ENCODE data around the gene MAG. TPM values are rescaled to one million over a fixed set of nuclear protein-coding genes. Genes with fewer than 3 reads are reported as not detected.

Gene MAG
- total RNA-seq, 6 experiments from 2014 or later, result not detected

DNA sequence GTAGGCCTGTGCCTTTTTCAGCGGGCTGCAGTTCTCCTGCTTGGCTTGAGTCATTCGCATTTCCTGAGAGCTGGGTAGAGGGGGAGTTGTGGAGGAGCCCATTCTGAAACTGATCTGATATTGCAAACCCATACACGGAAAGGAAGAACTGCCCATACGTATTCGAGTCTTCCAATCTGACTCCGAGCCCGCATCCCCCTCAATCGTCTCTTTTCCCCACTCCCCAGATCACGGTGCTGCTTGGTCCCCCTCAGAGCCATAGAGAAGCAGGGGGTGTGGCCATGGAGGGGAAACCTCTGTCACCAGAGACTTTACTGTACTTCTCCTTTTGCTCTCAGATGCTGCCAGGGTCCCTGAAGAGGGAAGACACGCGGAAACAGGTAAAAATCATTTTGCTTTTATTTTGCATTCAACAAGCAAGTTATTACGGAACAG, 36.9 kb downstream of the MAG start, which contains the start of gene CD22:
Gene CD22 (plus strand): TSS at position 337 of the 435 bp plus-strand sequence. CDS start 2,854 bp downstream, outside the sequence.
- H3K27ac Mint-ChIP-seq, result no peak within 1 kb of the TSS
- H3K36me3 Mint-ChIP-seq (ENCODE audit: low read depth), result no peaks in the 10 kb centered on the region
- no peaks in the 10 kb centered on the region for H3K4me1 Mint-ChIP-seq (ENCODE audit: low read depth)
- peaks cover 56% of the 10 kb centered on the region for H3K27me3 Mint-ChIP-seq (ENCODE audit: insufficient read depth)
- no peak within 1 kb of the TSS for H3K4me3 Mint-ChIP-seq
- TF ChIP-seq, protein P1, sequence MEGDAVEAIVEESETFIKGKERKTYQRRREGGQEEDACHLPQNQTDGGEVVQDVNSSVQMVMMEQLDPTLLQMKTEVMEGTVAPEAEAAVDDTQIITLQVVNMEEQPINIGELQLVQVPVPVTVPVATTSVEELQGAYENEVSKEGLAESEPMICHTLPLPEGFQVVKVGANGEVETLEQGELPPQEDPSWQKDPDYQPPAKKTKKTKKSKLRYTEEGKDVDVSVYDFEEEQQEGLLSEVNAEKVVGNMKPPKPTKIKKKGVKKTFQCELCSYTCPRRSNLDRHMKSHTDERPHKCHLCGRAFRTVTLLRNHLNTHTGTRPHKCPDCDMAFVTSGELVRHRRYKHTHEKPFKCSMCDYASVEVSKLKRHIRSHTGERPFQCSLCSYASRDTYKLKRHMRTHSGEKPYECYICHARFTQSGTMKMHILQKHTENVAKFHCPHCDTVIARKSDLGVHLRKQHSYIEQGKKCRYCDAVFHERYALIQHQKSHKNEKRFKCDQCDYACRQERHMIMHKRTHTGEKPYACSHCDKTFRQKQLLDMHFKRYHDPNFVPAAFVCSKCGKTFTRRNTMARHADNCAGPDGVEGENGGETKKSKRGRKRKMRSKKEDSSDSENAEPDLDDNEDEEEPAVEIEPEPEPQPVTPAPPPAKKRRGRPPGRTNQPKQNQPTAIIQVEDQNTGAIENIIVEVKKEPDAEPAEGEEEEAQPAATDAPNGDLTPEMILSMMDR (IDR thresholded peaks at IDR 0.05), result no peak
- no peak for DNase-seq
- H3K9me3 Mint-ChIP-seq, result no peaks in the 10 kb centered on the region

DNA sequence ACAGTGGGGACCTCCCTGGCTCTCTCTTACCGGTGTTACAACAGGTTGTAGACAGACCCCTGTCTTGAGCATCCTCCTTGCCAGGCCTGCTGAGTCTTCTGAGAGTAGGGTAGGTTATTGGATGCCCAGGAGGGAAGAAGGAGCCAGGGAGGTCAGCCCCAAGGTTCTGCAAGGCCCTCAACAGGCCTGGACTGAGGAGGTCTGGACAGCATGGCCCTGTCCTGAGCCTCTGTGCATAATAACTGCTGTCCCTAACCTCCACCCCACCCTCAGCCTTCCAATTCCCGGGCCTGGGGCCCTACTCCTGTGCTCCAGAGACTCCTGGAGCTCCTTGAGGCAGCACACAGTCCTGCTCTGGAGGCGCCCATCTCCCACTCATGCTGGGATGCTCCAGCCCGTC, 37.4 kb downstream of the MAG start:
- TF ChIP-seq, protein P1 (IDR thresholded peaks at IDR 0.05), result no peak
- no peak overlapping the region for H3K27ac Mint-ChIP-seq
- no peaks in the 10 kb centered on the region for H3K9me3 Mint-ChIP-seq
- peaks cover 57% of the 10 kb centered on the region for H3K27me3 Mint-ChIP-seq (ENCODE audit: insufficient read depth)
- H3K4me3 Mint-ChIP-seq, result no peak overlapping the region
- H3K4me1 Mint-ChIP-seq (ENCODE audit: low read depth), result no peaks in the 10 kb centered on the region
- no peaks in the 10 kb centered on the region for H3K36me3 Mint-ChIP-seq (ENCODE audit: low read depth)
- DNase-seq, result no peak

DNA sequence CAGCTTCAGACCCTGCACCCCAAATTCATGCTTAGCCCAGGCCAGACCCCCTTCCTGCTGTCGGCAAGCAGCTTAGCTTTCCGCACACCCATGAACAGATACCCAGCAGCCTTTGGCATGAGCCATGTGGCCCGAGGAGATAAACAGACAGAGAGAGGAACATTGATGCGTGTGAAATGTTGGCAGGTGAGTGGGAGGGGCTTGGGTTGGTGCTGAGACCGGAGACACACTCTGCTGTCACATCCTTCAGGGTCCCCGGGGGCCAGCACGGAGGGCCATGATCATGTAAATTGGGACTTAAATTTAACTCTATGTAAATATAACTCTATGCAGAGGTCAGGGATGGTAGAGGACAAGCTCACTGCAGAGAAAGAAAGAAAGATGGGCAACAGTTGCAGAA, 38.5 kb downstream of the MAG start:
- Mint-ChIP-seq H3K4me3 (no peak overlapping the region), H3K9me3 (no peaks in the 10 kb centered on the region), H3K36me3 (ENCODE audit: low read depth) (no peaks in the 10 kb centered on the region), H3K4me1 (ENCODE audit: low read depth) (no peaks in the 10 kb centered on the region), H3K27ac (no peak overlapping the region), H3K27me3 (ENCODE audit: insufficient read depth) (peaks cover 62% of the 10 kb centered on the region)
- TF ChIP-seq, protein P1 (IDR thresholded peaks at IDR 0.05), result no peak
- no peak for DNase-seq

DNA sequence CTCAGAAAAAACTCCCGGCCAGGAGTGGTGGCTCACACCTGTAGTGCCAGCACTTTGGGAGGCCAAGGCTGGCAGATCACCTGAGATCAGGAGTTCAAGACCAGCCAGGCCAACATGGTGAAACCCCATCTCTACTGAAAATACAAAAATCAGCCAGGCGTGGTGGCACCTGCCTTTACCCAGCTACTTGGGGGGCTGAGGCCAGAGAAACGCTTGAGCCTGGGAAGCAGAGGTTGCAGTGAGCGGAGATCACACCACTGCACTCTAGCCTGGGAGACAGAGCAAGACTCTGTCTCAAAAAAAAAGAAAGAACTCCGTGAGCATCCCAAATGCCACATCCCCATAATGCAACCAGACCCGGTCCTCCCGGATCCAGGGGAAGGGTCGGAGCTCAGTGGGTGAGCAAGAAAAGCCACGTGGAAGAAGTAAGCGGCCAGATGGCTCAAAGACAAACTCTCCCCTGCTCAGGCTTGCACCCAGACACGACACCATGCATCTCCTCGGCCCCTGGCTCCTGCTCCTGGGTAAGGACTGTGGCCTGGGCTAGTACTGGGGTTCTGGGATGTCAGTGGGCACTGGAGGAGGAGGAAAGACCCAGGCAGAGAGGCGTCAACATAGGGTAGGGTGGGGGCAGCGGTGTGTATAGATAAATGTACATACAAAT, 39.7 kb downstream of the MAG start:
- Mint-ChIP-seq H3K9me3 (no peaks in the 10 kb centered on the region), H3K27me3 (ENCODE audit: insufficient read depth) (peaks cover 65% of the 10 kb centered on the region), H3K4me1 (ENCODE audit: low read depth) (no peaks in the 10 kb centered on the region), H3K27ac (no peak overlapping the region), H3K4me3 (no peak overlapping the region), H3K36me3 (ENCODE audit: low read depth) (no peaks in the 10 kb centered on the region)
- no peak for DNase-seq
- TF ChIP-seq, protein P1 (IDR thresholded peaks at IDR 0.05), result no peak

DNA sequence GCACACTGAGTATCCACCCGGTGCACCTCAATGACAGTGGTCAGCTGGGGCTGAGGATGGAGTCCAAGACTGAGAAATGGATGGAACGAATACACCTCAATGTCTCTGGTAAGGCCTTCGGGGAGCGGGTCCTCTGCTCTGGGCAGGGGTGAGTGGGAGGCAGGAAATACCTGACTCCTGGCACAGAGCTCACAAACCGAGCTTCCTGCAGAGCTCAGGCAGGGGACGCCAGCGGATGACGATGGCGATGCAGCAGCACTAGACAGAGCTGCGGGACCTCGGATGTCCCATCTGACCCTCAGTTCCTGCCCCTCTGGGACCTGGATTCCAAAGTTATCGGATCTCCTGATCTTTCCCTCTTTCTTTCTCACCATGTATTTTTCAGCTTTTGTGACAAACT, 40.9 kb downstream of the MAG start:
- Mint-ChIP-seq H3K4me1 (ENCODE audit: low read depth) (no peaks in the 10 kb centered on the region), H3K36me3 (ENCODE audit: low read depth) (no peaks in the 10 kb centered on the region), H3K9me3 (no peaks in the 10 kb centered on the region), H3K27ac (no peak overlapping the region), H3K4me3 (no peak overlapping the region), H3K27me3 (ENCODE audit: insufficient read depth) (peaks cover 67% of the 10 kb centered on the region)
- TF ChIP-seq, protein P1 (IDR thresholded peaks at IDR 0.05), result no peak
- no peak for DNase-seq

All from HFFc6 (cell line).